Germinal center (tissue), 1 donor: Measurements from ENCODE around the gene DERA.
A peak's percentile ranks its signal among the peaks of the same experiment; 100 is the strongest.
"Not testable (repeated sequence)": the region's sequence is repeated elsewhere in the genome, so short reads cannot be mapped to it uniquely, and the experiment has no call there.

ENCODE experiments used
- DNase-seq: peaks from one replicate; pipeline ENCODE4 v3.0.0; 2012; ENCODE audit warnings: mixed read lengths, low spot score

The DERA gene

DNA sequence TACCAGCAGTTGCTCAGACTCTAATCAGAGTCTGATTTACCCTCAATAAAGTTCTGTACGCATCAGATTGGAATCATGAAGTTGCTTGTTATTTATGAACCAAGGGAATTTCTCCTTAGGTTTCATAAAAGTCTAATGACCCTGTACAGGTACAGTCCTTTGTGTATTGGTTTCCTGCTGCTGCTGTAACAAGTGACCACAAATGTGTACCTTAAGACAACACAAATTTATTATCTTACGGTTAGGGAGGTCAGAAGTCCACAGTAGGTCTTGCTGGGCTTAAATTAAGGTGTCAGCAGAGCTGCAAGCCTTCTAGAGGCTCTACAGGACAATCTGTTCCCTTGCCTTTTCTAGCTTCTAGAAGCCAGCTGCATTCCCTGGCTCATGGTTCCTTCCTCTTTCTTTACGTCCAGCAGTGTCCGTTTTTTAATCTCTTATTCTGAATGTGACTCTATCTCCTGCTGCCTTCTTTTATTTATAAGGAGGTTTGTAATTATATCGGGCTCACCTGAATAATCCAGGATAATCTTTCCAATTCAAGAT, 6.7 kb upstream of the DERA start:
- no peak for DNase-seq

DNA sequence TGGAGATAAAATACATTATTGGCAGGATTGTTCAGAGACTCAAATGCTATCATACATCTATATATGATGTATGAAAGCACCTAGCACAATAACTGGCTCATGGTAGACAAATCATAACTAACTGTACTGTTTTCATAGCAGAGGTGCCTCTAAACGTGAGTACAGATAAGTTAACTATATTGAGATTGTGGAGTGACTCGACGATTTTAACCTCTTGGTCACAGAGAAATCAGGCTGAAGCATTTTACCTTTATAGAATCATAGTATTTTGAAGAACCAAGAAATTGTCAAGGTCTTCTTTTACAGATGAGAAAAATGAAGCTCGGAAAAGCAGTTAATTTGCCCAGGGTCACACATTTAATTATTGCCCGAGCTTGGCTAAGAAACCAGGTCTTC, 666 bp upstream of the DERA start:
- no peak for DNase-seq

DNA sequence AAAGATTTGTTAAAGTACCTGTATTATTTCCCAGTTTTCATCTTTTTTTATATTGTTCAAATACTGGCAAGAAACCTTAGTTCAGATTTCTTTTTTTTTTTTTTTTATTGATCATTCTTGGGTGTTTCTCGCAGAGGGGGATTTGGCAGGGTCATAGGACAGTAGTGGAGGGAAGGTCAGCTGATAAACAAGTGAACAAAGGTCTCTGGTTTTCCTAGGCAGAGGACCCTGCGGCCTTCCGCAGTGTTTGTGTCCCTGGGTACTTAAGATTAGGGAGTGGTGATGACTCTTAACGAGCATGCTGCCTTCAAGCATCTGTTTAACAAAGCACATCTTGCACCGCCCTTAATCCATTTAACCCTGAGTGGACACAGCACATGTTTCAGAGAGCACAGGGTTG, 799 bp downstream of the DERA start:
- not testable (repeated sequence) for DNase-seq

DNA sequence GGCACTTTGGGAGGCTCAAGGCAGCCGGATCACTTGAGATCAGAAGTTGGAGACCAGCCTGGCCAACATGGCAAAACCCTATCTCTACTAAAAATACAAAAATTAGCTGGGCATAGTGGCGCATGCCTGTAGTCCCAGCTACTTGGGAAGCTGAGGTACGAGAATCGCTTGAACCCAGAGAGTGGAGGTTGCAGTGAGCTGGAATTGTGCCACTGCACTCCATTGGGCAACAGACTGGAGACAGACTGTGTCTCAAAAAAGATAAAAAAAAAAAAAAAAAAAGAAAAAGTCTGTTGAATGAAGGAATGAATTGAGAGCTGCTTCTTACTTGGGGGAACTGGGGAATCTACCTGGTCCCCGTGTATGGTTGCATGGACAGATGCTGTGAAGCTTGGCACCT, 3.0 kb downstream of the DERA start:
- not testable (repeated sequence) for DNase-seq

DNA sequence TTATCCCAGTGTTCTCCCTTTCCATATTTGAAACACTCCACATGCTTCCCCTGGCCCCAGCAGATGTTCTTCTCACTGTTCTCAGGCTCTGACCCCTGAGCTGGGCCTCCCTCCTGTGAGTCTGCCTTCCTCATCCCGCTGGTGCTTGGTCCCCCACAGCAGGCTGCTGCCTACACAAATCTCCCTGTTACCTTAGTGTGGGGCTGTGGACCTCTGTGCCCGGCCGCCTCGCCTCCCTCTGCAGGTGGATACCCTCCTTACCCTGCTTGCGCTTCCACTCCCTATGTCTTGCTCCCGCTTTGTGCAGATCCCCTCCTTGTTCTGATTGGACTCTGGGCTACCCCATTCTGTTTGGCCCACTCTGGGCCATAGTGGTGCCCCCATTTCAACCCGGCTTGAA, 6.9 kb downstream of the DERA start:
- no peak for DNase-seq

DNA sequence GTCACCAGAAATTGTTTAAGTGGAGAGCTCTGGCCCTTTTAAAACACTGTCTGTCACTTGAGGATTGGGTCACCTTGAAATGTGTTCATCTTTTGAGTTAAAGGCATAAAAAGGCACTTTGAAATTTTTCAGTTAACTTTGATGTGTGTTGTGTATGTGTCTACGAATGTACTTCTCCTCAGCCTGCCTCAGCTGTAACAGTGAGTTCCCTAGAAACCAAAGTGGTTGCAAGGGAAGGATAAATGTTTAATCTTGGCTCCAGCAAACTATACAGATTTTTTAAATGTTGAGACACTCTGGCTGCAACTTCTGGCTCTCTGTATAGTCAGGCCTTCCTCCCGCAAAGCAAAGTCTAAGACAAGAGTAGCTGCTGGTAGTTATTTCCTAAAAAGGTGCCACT, 8.3 kb downstream of the DERA start:
- DNase-seq, result no peak

DNA sequence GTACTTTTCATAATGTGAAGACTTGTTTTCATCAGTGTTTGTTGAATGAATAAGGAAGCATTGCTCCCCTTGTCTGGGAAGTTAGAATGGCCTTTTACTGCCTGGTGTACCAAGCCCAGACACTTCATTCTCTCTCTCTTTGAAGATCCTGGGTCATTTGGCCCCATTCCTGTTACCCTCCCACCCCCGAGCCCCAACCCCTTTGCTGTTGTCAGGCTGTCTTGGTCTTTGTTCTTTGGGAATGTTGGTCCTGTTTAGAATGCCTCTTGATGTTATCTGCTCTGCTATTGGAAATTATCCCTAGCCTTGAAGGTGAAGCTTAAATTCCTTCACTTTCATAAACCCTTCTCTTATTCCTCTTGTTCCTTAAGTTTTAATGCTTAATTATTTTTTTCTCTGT, 13.8 kb downstream of the DERA start:
- no peak for DNase-seq

DNA sequence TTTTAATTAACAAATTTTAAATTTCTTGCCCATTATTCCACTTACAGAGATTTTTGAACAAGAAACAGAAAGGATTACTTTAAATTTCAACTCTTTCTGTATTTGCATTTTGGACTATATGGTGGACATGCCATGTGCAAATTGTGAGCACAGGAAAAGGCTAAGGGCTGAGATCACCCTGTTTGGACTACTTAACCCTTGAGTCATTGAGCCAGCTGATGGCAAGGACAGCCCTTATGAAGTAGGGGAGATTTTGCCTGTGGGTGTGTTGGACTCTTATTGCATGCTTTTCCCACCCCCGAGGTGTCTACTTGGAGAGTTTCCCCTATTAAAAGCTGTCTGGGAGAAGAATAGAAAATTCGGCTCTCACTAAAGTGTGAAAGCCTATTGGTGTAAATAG, 17.2 kb downstream of the DERA start:
- no peak for DNase-seq

DNA sequence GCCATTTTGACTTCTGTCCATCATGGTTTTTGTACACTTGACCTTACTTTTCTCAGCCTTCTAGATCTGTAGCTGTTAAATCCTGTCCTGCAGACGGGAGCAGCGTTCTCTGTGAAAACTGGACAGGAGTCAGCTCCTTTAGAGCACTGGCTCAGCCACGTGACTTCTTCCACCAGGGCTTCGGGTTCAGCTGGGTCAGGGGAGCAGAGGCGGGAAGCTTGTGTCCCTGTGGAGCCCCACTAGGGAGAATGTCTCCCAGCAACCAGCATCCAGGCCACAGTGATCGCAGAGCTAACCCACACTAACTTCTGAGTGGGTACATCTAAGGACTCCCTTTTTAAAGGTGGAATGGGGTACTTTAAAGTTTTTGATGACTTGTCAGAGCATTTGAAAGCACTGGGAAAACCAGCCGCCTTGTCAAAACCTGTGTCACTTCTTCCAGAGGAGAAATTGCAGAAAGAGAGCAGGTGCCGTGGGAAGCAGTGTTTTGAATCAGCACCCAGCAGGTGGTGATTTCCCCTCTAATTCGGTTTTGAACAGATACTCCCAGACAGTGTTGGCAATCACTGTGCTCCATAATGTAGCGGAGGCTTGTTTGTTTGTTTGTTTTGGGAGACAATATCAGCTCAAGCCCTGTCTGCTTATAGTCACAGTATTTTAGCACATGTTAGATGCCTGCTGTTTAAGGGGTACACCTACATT, 17.9 kb downstream of the DERA start:
- no peak for DNase-seq

DNA sequence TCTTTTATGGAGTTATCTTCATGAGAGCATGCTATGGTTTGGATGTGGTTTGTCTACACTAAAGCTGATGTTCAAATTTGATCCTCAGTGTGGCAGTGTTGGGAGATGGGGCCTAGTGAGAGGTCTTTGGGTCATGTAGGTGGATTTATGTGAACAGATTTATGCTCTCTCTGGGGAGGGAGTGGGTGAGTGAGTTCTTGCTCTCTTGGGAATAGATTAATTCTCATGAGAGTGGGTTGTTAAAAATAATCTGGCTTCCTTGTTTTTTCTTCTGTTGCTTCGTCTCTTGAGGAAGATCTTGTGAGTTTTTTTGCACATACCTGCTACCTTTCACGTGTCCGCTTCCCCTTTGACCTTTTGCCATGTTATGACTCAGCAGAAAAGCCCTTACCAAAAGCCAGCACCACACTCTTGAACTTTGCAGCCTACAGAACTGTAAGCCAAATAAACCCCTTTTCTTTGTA, 20.5 kb downstream of the DERA start:
- peak; percentile 18 for DNase-seq

DNA sequence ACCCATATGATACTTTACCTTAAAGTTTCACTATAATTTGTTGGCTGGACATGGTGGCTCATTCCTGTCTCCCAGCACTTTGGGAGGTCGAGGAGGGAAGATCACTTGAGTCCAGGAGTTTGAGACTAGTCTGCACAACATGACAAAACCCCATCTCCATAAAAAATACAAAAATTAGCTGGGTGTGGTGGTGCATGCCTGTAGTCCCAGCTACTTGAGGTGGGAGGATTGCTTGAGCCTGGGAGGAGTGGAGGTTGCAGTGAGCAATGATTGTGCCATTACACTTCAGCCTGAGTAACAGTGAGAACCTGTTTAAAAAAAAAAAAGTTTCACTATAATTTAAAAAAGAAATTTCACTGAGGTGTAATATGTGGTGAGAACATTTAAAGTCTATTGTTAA, 21.2 kb downstream of the DERA start:
- DNase-seq, result no peak

DNA sequence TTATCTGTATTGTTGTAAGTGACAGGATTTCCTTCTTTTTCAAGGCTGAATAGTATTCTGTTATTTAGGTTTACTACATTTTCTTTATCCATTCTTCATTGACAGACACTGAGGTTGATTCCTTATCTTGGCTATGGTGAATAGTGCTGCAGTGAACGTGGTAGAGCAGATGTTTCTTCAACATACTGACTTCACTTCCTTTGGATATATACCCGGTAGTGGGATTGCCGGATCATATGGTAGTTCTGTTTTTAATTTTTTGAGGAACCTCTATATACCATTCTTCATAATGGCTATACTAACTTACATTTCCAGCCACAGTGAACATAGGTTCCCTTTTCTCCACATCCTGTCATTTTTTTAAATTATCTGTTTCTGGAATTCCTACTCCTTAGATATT, 21.8 kb downstream of the DERA start:
- DNase-seq, result no peak

DNA sequence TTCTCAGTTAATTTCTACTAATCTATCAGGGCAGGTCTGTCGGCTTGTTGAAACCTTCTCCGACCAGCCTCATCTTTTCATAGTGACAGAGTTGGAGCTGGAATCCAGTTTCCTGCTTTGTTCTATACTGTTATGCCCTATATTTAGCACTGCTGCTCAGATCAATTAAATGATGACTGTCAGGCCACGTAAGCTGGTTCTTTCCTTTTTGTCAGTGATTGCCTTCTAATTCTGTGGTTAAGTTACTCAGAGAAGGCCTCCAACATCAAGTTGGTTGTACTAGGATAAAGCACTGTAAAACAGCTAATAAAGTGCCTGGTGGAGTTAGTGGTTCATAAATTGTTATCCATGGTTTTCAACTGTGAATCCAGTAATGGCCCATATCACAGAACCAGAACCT, 22.6 kb downstream of the DERA start:
- no peak for DNase-seq

DNA sequence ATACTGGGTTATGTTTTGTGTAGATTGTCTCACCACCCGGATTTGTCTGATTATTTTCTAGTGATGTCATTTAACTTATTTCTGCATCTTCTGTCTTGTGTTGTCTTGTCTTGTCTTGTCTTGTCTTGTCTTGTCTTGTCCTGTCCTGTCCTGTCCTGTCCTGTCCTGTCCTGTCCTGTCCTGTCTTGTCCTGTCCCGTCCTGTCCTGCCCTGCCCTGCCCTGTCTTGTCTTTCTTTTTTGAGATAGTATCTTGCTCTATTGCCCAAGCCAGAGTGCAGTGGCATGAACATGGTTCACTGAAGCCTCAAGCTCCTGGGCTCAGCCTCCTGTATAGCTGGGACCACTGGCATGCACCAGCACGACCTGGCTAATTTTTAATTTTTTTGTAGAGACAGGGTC, 25.6 kb downstream of the DERA start:
- no peak for DNase-seq

DNA sequence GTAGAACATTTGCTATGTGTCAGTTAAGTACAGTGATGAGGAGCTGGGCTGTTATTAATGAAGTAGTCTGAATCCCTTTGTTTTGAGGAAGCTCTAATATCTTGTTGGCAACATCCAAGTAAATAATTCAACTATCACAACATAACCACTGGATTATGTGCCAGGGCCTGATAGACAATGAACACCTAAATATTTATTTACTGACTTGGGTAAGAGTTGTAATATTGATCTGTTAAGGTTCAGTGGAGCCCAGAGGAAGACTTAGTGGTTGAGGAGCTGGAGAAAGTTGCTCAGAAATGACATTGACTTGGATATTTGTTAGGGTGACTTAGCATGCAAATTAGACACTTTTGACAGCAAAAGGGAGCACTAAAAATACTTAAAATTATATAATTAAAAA, 26.8 kb downstream of the DERA start:
- no peak for DNase-seq

DNA sequence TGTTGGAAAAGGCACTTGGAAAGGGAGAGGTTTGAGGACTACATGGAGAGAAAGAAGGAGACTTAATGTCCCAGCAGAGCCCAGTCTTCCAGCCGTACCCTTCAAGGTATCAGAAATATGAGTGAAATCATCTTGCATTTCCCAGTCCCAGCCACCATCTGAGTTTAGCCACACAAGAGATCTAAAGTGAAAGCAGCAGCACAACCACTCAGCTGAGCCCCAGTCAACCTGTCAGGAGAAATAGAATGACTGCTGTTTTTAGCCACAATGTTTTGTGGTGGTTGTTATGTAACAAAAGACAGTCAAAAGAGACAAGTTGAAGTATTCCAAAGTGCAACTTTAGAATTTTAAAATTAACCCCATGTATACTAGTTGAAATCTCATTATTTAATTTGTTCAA, 28.0 kb downstream of the DERA start:
- no peak for DNase-seq

DNA sequence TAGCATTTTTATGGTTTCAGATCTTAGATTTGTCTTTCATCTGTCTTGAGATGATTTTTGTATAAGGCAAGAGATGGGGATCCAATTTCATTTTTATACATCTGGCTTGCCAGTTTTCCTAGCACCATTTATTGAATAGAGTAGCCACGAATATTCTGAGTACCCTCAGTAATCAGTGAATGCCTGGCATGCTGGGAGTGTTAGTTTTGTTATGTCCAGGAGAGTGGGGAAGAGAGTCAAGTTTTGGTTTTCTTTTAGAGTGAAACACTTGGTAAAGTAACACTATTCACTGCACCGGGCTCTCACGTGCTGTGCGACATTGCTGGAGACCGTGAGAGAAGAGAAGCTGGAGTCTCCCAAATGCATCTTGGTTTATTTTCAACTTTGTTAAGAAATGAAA, 31.3 kb downstream of the DERA start:
- DNase-seq, result no peak

DNA sequence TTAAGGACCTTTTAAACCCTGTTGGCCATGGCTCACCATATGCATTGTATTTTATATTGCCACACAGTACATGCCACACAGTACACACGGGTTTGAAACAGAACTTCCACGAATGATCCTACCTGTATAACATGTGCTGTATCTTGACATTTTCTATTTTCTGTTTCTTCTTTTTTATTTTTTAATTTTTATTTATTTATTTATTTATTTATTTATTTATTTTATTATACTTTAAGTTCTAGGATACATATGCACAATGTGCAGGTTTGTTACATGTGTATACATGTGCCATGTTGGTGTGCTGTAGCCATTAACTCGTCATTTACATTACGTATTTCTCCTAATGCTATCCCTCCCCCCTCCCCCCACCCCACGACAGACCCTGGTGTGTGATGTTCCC, 32.4 kb downstream of the DERA start:
- not testable (repeated sequence) for DNase-seq

DNA sequence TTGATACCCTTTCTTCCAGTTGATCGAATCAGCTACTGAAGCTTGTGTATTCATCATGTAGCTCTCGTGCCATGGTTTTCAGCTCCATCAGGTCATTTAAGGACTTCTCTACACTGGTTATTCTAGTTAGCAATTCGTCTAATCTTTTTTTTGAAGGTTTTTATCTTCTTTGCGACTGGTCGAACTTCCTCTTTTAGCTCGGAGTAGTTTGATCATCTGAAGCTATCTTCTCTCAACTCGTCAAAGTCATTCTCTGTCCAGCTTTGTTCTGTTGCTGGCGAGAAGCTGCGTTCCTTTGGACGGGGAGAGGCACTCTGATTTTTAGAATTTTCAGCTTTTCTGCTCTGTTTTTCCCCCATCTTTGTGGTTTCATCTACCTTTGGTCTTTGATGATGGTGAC, 37.3 kb downstream of the DERA start:
- DNase-seq, result not testable (repeated sequence)

DNA sequence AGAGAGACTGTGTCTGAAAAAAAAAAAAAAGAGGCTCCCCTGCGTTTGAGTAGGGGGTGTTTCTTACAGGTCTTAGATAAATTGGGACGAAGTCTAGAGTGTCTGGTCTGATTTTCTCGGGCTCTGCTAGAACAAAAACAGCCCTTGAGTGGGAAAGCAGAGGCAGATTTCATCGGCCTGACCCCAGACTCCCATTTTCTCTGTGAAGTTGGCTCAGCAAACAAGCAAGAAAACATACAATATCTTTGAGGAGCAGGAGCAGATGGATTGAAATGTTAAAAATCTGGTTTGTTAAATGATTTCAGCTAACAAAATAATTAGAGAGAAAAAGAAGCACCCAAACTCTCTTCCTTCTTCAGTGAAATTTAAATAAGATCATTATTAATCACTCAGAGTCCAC, 44.1 kb downstream of the DERA start:
- no peak for DNase-seq

DNA sequence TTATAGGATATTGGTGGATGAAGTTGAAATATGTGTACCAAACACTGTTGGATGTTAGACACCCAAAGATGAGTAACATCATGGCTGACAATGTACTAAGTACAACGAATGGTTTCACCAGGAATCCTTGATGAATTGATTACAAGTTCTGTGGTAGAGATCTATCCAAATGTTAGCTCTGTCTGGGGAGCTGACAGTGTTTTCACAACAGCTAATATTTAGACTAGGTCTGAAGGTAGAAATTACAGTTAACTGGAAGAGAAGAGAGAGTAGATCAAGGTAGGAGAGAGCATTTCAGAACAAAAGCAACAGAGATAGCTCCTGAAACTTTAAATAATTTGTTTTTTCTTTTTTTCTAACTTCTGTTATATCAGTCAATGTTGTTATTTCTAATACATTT, 44.9 kb downstream of the DERA start:
- no peak for DNase-seq

DNA sequence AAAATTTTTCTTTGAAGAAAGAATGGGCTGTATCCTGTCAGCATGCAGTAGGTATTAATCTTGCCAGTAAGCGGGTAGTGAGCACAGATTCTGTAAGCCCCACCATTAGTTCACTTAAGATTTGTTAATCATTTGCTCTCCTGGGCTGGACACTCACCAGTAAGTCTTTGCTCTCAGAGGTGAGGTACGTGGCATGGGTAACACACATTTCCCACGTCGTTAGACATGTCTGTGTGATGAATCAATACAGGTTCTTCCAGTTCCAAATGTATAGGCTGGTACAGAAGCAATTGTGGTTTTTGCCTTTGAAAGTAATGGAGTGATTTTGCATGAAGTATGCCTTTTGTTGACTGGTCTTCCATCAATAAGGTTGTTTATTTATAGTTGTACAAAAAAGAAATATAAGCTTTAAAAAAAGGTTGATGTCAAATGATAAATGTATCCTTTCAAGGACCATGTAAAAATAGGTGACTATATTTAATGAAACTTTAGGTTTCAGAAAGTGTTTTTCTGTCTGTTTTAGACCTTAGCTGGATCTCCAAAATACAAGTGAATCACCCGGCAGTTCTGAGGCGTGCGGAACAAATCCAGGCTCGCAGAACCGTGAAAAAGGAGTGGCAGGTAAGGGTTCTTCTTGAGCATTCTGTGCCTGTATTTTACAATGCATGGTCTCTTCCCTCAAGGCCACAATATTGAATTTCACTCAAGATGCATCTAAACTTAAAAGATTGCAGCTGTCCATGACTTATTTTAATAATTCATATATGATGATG, 45.5 kb downstream of the DERA start:
- DNase-seq, result no peak

DNA sequence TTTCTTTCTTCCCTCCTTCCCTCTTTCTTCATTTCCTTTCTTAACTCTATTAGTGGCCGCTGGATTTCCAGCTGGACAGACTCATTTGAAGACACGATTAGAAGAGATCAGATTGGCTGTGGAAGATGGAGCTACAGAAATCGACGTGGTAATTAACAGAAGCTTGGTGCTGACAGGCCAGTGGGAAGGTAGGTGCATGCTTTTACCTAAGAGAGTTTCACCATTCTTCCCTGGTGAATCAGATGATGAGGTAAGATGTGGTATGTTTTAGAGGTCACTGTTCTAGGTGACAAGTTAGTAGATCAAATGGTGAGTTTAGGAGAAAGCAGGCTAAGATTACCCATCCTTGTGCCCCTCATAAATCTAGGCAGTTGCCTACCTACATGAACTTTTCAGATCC, 51.6 kb downstream of the DERA start:
- DNase-seq, result no peak

DNA sequence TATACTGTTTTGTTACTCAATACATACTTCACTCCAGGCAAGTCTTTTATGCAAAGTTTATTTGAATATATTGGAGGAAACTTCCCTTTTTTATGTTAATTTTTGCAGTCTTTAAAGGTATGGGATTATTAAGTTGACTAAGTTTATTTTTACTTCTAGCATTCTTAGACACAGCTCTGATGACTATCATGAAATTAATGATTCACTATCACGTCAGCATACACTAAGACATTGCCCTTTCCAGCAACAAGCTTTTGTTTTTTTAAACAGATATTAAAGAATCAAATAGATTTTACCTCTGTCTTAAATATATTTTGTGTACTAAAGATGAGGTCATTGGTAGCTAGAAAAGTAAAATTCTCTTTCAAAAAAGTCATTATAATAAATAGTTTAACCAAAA, 52.1 kb downstream of the DERA start:
- no peak for DNase-seq
